HAP-1 (cell line): ENCODE results near the gene RARRES2.
"Not testable (repeated sequence)": the region's sequence is repeated elsewhere in the genome, so short reads cannot be mapped to it uniquely, and the experiment has no call there.

ENCODE experiments used
- DNase-seq, 2 experiments: peaks; one replicate each; pipeline ENCODE4 v3.0.0-alpha.2; 2016 to 2020; ENCODE audit warnings: low spot score in 2 of 2
- H3K27me3 ChIP-seq: fragments of 250-450 bp; sonication (Bioruptor Pico); 2 replicates; pipeline ENCODE4 v1.5.1; 2020; ENCODE audit warnings: low read depth, mild to moderate bottlenecking, moderate library complexity
- H3K36me3 ChIP-seq: fragments of 250-450 bp; sonication (Bioruptor Pico); replicated peaks from 2 replicates; pipeline ENCODE4 v1.5.1; 2020; ENCODE audit warnings: mild to moderate bottlenecking
- H3K4me1 ChIP-seq: fragments of 250-450 bp; sonication (Bioruptor Pico); 2 replicates; pipeline ENCODE4 v1.5.1; 2020; ENCODE audit warnings: mild to moderate bottlenecking
- H3K4me3 ChIP-seq: fragments of 250-450 bp; sonication (Bioruptor Pico); 2 replicates; pipeline ENCODE4 v1.5.1; 2020; ENCODE audit warnings: mild to moderate bottlenecking, moderate library complexity
- H3K9me3 ChIP-seq: fragments of 250-450 bp; sonication (Bioruptor Pico); 2 replicates; pipeline ENCODE4 v1.5.1; 2020; ENCODE audit warnings: mild to moderate bottlenecking, moderate library complexity
- in situ Hi-C: fragments of 300-500 bp; cut with MboI; formaldehyde crosslinking; loops from 3 replicates; pipeline ENCODE4 v1.14.3; 2020; ENCODE audit warnings: low sequenced_read_pairs, inconsistent platforms, mixed read lengths

The RARRES2 gene

GRCh38 chr7:150341263-150342120 is at the start of gene RARRES2:
TSS of gene RARRES2 (minus strand) at chr7:150341629. CDS start at chr7:150340609, 1,020 bp downstream.
- H3K4me3 ChIP-seq, result no peak within 1 kb of the TSS
- no peaks in the 10 kb centered on the region; the same call in 1 of the 2 replicates for H3K9me3 ChIP-seq
- no peaks in the 10 kb centered on the region for H3K4me1 ChIP-seq
- no peak for DNase-seq
- H3K27me3 ChIP-seq, result no peaks in the 10 kb centered on the region
- H3K36me3 ChIP-seq, result no peaks in the 10 kb centered on the region
- in situ Hi-C loops, result no loop called here

GRCh38 chr7:150390205-150390604 is 48.8 kb upstream of the RARRES2 start:
- no peaks in the 10 kb centered on the region for H3K9me3 ChIP-seq
- no peaks in the 10 kb centered on the region for H3K36me3 ChIP-seq
- in situ Hi-C loops, result no loop called here
- no peak for DNase-seq
- no peaks in the 10 kb centered on the region; the same call in 1 of the 2 replicates for H3K4me1 ChIP-seq
- no peaks in the 10 kb centered on the region for H3K27me3 ChIP-seq
- no peak overlapping the region for H3K4me3 ChIP-seq

GRCh38 chr7:150389532-150389816 is 48.0 kb upstream of the RARRES2 start:
- no peaks in the 10 kb centered on the region for H3K36me3 ChIP-seq
- no peak for DNase-seq
- no peak overlapping the region for H3K4me3 ChIP-seq
- in situ Hi-C loops, result no loop called here
- H3K4me1 ChIP-seq, result peaks cover under 1% of the 10 kb centered on the region
- H3K9me3 ChIP-seq, result no peaks in the 10 kb centered on the region
- no peaks in the 10 kb centered on the region for H3K27me3 ChIP-seq

- Histone ChIP-seq H3K4me3 (no peak overlapping the region), H3K36me3 (no peaks in the 10 kb centered on the region), H3K9me3 (no peaks in the 10 kb centered on the region), H3K4me1 (peaks cover 6% of the 10 kb centered on the region), H3K27me3 (no peaks in the 10 kb centered on the region)
- in situ Hi-C loops, result no loop called here
- no peak for DNase-seq
Observed at GRCh38 chr7:150388709-150389531, 47.5 kb upstream of the RARRES2 start.

GRCh38 chr7:150388306-150388705 is 46.9 kb upstream of the RARRES2 start:
- no peak overlapping the region for H3K4me3 ChIP-seq
- no peaks in the 10 kb centered on the region for H3K9me3 ChIP-seq
- no peaks in the 10 kb centered on the region for H3K27me3 ChIP-seq
- in situ Hi-C loops, result no loop called here
- H3K4me1 ChIP-seq, result peaks cover 9% of the 10 kb centered on the region
- DNase-seq, result no peak
- H3K36me3 ChIP-seq, result no peaks in the 10 kb centered on the region

- DNase-seq, H3K4me3 ChIP-seq, H3K36me3 ChIP-seq, in situ Hi-C loops, H3K9me3 ChIP-seq, H3K27me3 ChIP-seq: not testable (repeated sequence)
- peaks cover 14% of the 10 kb centered on the region for H3K4me1 ChIP-seq
Observed at GRCh38 chr7:150385884-150386283, 44.5 kb upstream of the RARRES2 start.

GRCh38 chr7:150385302-150385723 is 43.9 kb upstream of the RARRES2 start:
- H3K4me3 ChIP-seq, result no peak overlapping the region
- H3K36me3 ChIP-seq, result no peaks in the 10 kb centered on the region
- H3K9me3 ChIP-seq, result no peaks in the 10 kb centered on the region
- no peak for DNase-seq
- no peaks in the 10 kb centered on the region for H3K27me3 ChIP-seq
- in situ Hi-C loops, result no loop called here
- peaks cover 15% of the 10 kb centered on the region for H3K4me1 ChIP-seq

GRCh38 chr7:150384406-150385301 is 43.2 kb upstream of the RARRES2 start:
- in situ Hi-C loops, result no loop called here
- no peak for DNase-seq
- no peak overlapping the region for H3K4me3 ChIP-seq
- no peaks in the 10 kb centered on the region for H3K27me3 ChIP-seq
- no peaks in the 10 kb centered on the region for H3K36me3 ChIP-seq
- peaks cover 21% of the 10 kb centered on the region for H3K4me1 ChIP-seq
- no peaks in the 10 kb centered on the region for H3K9me3 ChIP-seq

GRCh38 chr7:150383710-150384397 is 42.4 kb upstream of the RARRES2 start:
- H3K4me3 ChIP-seq, result no peak overlapping the region
- in situ Hi-C loops, result no loop called here
- peaks cover 21% of the 10 kb centered on the region for H3K4me1 ChIP-seq
- no peaks in the 10 kb centered on the region for H3K27me3 ChIP-seq
- H3K36me3 ChIP-seq, result no peaks in the 10 kb centered on the region
- H3K9me3 ChIP-seq, result no peaks in the 10 kb centered on the region
- DNase-seq, result peak; percentile 90 to 97

GRCh38 chr7:150382844-150383225 is 41.4 kb upstream of the RARRES2 start:
- Histone ChIP-seq H3K4me3 (no peak overlapping the region), H3K4me1 (peaks cover 29% of the 10 kb centered on the region), H3K36me3 (no peaks in the 10 kb centered on the region), H3K27me3 (no peaks in the 10 kb centered on the region), H3K9me3 (no peaks in the 10 kb centered on the region)
- in situ Hi-C loops, result no loop called here
- no peak for DNase-seq

GRCh38 chr7:150382123-150382843 is 40.9 kb upstream of the RARRES2 start:
- Histone ChIP-seq H3K4me3 (no peak overlapping the region), H3K36me3 (no peaks in the 10 kb centered on the region), H3K4me1 (peaks cover 30% of the 10 kb centered on the region), H3K27me3 (no peaks in the 10 kb centered on the region), H3K9me3 (no peaks in the 10 kb centered on the region)
- no peak for DNase-seq
- in situ Hi-C loops, result no loop called here

- Histone ChIP-seq H3K27me3 (no peaks in the 10 kb centered on the region), H3K4me3 (no peak overlapping the region)
- in situ Hi-C loops, result no loop called here
Observed at GRCh38 chr7:150381785-150382122, 40.3 kb upstream of the RARRES2 start.

GRCh38 chr7:150381096-150381495 is 39.7 kb upstream of the RARRES2 start:
- no peaks in the 10 kb centered on the region for H3K9me3 ChIP-seq
- in situ Hi-C loops, result no loop called here
- peaks cover 30% of the 10 kb centered on the region for H3K4me1 ChIP-seq
- no peak overlapping the region for H3K4me3 ChIP-seq
- no peaks in the 10 kb centered on the region for H3K27me3 ChIP-seq
- H3K36me3 ChIP-seq, result no peaks in the 10 kb centered on the region
- DNase-seq, result no peak

More at GRCh38 chr7:150381785-150382122, 40.3 kb upstream of the RARRES2 start:
- no peaks in the 10 kb centered on the region for H3K36me3 ChIP-seq
- H3K4me1 ChIP-seq, result peaks cover 30% of the 10 kb centered on the region
- DNase-seq, result no peak
- H3K9me3 ChIP-seq, result no peaks in the 10 kb centered on the region
